ENCODE data around the gene C1QL2. TPM values are rescaled to one million over a fixed set of nuclear protein-coding genes. Genes with fewer than 3 reads are reported as not detected.
A peak's percentile ranks its signal among the peaks of the same experiment; 100 is the strongest.

The C1QL2 gene
- total RNA-seq, 1 donor from 2014 or later, result not detected

- no peak for DNase-seq (ENCODE audit: low read depth in 2 of 2)
Observed at GRCh38 chr2:119144806-119145205, 13.7 kb downstream of the C1QL2 start.

GRCh38 chr2:119142824-119143223 is 15.7 kb downstream of the C1QL2 start:
- DNase-seq (ENCODE audit: low read depth in 2 of 2), result no peak

- DNase-seq (ENCODE audit: low read depth in 2 of 2), result no peak
Observed at GRCh38 chr2:119137502-119137901, 21.0 kb downstream of the C1QL2 start.

- DNase-seq (ENCODE audit: low read depth in 2 of 2), result no peak
Observed at GRCh38 chr2:119136872-119137271, 21.7 kb downstream of the C1QL2 start.

- no peak for DNase-seq (ENCODE audit: low read depth in 2 of 2)
Observed at GRCh38 chr2:119136093-119136492, 22.5 kb downstream of the C1QL2 start.

GRCh38 chr2:119134775-119135174 is 23.8 kb downstream of the C1QL2 start:
- no peak for DNase-seq (ENCODE audit: low read depth in 2 of 2)

- DNase-seq (ENCODE audit: low read depth in 2 of 2), result peak; percentile 9 to 33
Observed at GRCh38 chr2:119126650-119127049, 31.9 kb downstream of the C1QL2 start.

GRCh38 chr2:119123389-119123788 is 35.2 kb downstream of the C1QL2 start:
- no peak for DNase-seq (ENCODE audit: low read depth in 2 of 2)

- DNase-seq (ENCODE audit: low read depth in 2 of 2), result no peak
Observed at GRCh38 chr2:119122663-119123062, 35.9 kb downstream of the C1QL2 start.

- DNase-seq (ENCODE audit: low read depth in 2 of 2), result no peak
Observed at GRCh38 chr2:119119999-119120756, 38.4 kb downstream of the C1QL2 start.

- no peak for DNase-seq (ENCODE audit: low read depth in 2 of 2)
Observed at GRCh38 chr2:119119076-119119785, 39.3 kb downstream of the C1QL2 start.

GRCh38 chr2:119117891-119118882 is 40.4 kb downstream of the C1QL2 start:
- no peak for DNase-seq (ENCODE audit: low read depth in 2 of 2)

- DNase-seq (ENCODE audit: low read depth in 2 of 2), result no peak
Observed at GRCh38 chr2:119117408-119117807, 41.1 kb downstream of the C1QL2 start.

- no peak for DNase-seq (ENCODE audit: low read depth in 2 of 2)
Observed at GRCh38 chr2:119116411-119117295, 41.9 kb downstream of the C1QL2 start.

GRCh38 chr2:119114266-119114665 is 44.3 kb downstream of the C1QL2 start:
- DNase-seq (ENCODE audit: low read depth in 2 of 2), result no peak

- DNase-seq (ENCODE audit: low read depth in 2 of 2), result no peak
Observed at GRCh38 chr2:119113489-119113770, 45.1 kb downstream of the C1QL2 start.

GRCh38 chr2:119112770-119113488 is 45.6 kb downstream of the C1QL2 start:
- DNase-seq (ENCODE audit: low read depth in 2 of 2), result no peak

- DNase-seq (ENCODE audit: low read depth in 2 of 2), result no peak
Observed at GRCh38 chr2:119112230-119112629, 46.3 kb downstream of the C1QL2 start.

- DNase-seq (ENCODE audit: low read depth in 2 of 2), result no peak
Observed at GRCh38 chr2:119111115-119111975, 47.2 kb downstream of the C1QL2 start.

Data from lung microvascular endothelial cell (primary cell).